GM21515 (cell line): Measurements from ENCODE around the gene CHRNA9.
"Not testable (repeated sequence)": the region's sequence is repeated elsewhere in the genome, so short reads cannot be mapped to it uniquely, and the experiment has no call there.

Source experiments
- ATAC-seq: cut with Tn5 transposase; IDR thresholded peaks from one replicate; pipeline ENCODE4 v1.9.1; 2021; ENCODE audit not compliant: unreplicated experiment

CHRNA9 gene

GRCh38 chr4:40378619-40379018 lies 43.5 kb downstream of the CHRNA9 start:
- no peak for ATAC-seq

- ATAC-seq, result no peak
Measured at GRCh38 chr4:40379248-40379647, 44.1 kb downstream of the CHRNA9 start.

GRCh38 chr4:40380647-40381046 lies 45.5 kb downstream of the CHRNA9 start:
- ATAC-seq, result no peak

- ATAC-seq, result no peak
Measured at GRCh38 chr4:40388239-40388638, 53.1 kb downstream of the CHRNA9 start.

GRCh38 chr4:40389986-40390385 lies 54.9 kb downstream of the CHRNA9 start:
- no peak for ATAC-seq

GRCh38 chr4:40392241-40392640 lies 57.1 kb downstream of the CHRNA9 start:
- ATAC-seq, result not testable (repeated sequence)

- ATAC-seq, result no peak
Measured at GRCh38 chr4:40394236-40394635, 59.1 kb downstream of the CHRNA9 start.

GRCh38 chr4:40395166-40395900 lies 60.2 kb downstream of the CHRNA9 start:
- ATAC-seq, result no peak

- ATAC-seq, result no peak
Measured at GRCh38 chr4:40395908-40396793, 61.0 kb downstream of the CHRNA9 start.

GRCh38 chr4:40399578-40399977 lies 64.4 kb downstream of the CHRNA9 start:
- ATAC-seq, result no peak

GRCh38 chr4:40401096-40401495 lies 66.0 kb downstream of the CHRNA9 start:
- no peak for ATAC-seq

GRCh38 chr4:40401631-40402030 lies 66.5 kb downstream of the CHRNA9 start:
- no peak for ATAC-seq

- no peak for ATAC-seq
Measured at GRCh38 chr4:40402556-40402955, 67.4 kb downstream of the CHRNA9 start.

- ATAC-seq, result no peak
Measured at GRCh38 chr4:40403081-40403480, 67.9 kb downstream of the CHRNA9 start.
